ENCODE results near the gene INTS6. TPM values are rescaled to one million over a fixed set of nuclear protein-coding genes. Genes with fewer than 3 reads are reported as not detected.

INTS6 gene
- total and polyA plus RNA-seq, 8 donors: 25.0 to 47.3 (median 41.8) TPM

DNA sequence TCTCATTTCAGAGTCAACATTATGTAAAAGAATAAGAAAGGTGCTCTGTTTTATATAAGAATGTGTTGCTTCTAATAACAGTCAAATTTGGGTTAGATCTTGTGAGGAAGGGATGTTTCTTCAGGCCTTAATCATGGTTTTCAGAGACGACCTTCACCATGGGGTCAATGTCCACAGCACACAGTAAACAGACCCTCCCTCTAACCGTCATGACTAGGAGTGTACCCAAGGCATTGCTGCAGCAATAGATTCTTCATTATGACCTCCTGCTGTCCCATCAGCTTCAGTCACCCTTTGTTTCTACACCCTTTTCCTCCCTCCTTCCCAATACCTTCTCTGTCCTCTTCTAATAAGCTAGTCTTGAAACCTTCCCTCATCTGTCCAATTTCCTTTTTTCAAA is 97.6 kb downstream of the INTS6 start:
- Histone ChIP-seq H3K27me3 (no peaks in the 10 kb centered on the region), H3K4me1 (no peaks in the 10 kb centered on the region), H3K27ac (no peak overlapping the region), H3K36me3 (peaks cover 0 to 2% of the 10 kb centered on the region in 2 donors), H3K4me3 (no peak overlapping the region), H3K9me3 (no peaks in the 10 kb centered on the region)
- intact Hi-C loops (cut with DNase I): no loop called here
- TF ChIP-seq, protein P1, sequence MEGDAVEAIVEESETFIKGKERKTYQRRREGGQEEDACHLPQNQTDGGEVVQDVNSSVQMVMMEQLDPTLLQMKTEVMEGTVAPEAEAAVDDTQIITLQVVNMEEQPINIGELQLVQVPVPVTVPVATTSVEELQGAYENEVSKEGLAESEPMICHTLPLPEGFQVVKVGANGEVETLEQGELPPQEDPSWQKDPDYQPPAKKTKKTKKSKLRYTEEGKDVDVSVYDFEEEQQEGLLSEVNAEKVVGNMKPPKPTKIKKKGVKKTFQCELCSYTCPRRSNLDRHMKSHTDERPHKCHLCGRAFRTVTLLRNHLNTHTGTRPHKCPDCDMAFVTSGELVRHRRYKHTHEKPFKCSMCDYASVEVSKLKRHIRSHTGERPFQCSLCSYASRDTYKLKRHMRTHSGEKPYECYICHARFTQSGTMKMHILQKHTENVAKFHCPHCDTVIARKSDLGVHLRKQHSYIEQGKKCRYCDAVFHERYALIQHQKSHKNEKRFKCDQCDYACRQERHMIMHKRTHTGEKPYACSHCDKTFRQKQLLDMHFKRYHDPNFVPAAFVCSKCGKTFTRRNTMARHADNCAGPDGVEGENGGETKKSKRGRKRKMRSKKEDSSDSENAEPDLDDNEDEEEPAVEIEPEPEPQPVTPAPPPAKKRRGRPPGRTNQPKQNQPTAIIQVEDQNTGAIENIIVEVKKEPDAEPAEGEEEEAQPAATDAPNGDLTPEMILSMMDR (IDR thresholded peaks at IDR 0.05): no peak
- DNase-seq (no peak), ATAC-seq (no peak)

- TF ChIP-seq, protein P1 (IDR thresholded peaks at IDR 0.05): no peak
- no peak for ATAC-seq
- Histone ChIP-seq H3K9me3 (no peaks in the 10 kb centered on the region), H3K36me3 (no peaks in the 10 kb centered on the region), H3K27ac (no peak overlapping the region), H3K4me1 (no peaks in the 10 kb centered on the region), H3K4me3 (no peak overlapping the region), H3K27me3 (no peaks in the 10 kb centered on the region)
- no peak for DNase-seq
- intact Hi-C loops (cut with DNase I): no loop called here
These were observed 103.8 kb downstream of the INTS6 start for GRCh38 chr13:51349016-51349415.

DNA sequence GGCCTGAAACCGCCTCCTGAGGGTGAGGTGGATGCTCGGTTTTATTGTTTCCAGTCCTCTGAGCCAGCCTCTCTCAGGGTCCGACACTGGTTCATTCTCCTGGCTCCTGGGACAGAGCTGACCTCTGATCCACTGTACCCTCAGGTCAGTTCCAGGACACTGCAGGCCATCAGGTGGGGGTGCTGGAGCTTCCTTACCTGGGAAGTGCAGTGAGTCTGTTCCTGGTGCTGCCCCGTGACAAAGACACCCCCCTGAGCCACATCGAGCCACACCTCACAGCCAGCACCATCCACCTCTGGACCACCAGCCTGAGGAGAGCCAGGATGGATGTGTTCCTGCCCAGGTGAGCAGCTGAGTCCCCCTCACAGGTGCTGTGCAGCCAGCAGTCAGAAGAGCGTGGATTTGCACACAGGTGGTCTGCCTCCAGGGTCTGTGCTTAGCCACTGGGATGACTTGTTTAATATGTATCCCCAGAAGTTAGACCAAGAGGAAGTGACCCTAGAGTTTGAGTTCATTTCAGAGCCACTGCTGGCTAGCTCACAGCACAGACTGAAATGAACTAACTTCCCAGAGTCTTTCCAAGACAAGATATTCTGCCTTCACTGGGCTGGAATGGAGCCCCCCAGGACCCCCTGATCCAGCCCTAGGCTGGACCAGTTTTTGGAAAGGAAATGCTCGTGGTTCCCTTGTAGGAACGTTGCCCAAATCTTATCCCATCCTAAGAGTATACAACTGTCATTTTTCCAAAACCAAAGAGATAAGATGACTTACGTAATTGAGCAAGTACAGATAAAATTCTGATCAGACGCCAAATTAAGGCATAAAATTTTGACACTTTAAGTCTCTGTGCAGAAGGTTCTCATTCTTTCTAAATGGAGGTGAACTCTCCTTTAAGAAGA is 104.5 kb downstream of the INTS6 start:
- no peak for ATAC-seq
- no peak for DNase-seq

DNA sequence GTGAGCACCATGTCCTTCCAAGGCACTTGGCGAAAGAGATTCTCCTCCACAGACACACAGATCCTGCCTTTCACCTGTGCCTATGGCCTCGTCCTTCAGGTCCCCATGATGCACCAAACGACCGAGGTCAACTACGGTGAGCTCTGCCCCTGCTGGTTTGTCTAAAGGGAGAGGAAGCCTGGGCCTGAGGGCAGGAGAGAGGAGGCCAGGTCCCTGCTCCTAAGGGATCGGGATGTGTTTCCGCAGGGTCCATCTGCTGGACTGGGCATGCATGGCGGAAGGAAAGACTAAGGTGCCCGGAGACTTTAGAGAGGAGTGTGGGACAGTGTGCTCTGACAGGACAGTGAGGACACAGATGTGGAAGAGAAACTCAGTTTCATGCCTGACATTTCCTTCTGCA is 105.7 kb downstream of the INTS6 start:
- intact Hi-C loops (cut with DNase I): no loop called here
- Histone ChIP-seq H3K9me3 (no peaks in the 10 kb centered on the region), H3K36me3 (no peaks in the 10 kb centered on the region), H3K4me3 (no peak overlapping the region), H3K27me3 (no peaks in the 10 kb centered on the region), H3K4me1 (no peaks in the 10 kb centered on the region), H3K27ac (no peak overlapping the region)
- ATAC-seq (no peak), DNase-seq (no peak)
- TF ChIP-seq, protein P1 (IDR thresholded peaks at IDR 0.05): no peak

More for the DNA sequence above, 104.5 kb downstream of the INTS6 start:
- Histone ChIP-seq H3K9me3 (no peaks in the 10 kb centered on the region), H3K27ac (no peak overlapping the region), H3K4me3 (no peak overlapping the region), H3K4me1 (no peaks in the 10 kb centered on the region), H3K36me3 (no peaks in the 10 kb centered on the region), H3K27me3 (no peaks in the 10 kb centered on the region)
- TF ChIP-seq, protein P1 (IDR thresholded peaks at IDR 0.05): no peak
- intact Hi-C loops (cut with DNase I): no loop called here

DNA sequence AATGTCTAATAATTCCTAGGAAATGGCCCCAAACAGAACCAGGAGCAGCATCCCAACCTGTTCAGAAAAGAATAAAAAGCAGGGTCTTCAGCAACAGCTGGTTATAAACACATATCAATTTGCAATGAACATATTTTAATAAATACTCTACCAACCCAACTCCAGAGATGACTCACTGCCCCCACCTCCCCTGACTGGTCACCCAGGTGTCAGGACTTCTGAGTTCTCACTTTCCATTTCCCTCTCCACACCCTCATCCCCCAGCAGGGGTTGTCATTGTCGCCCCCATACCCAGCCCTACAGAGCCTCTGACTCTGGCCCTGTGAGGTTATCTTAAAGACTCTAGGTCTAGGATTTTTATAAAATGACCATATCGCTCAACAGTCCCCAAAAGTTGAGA is 106.4 kb downstream of the INTS6 start:
- ATAC-seq (no peak), DNase-seq (no peak)
- no peak overlapping the region for H3K4me3 ChIP-seq
- no peak overlapping the region for H3K27ac ChIP-seq
- no peaks in the 10 kb centered on the region for H3K9me3 ChIP-seq
- no peaks in the 10 kb centered on the region for H3K36me3 ChIP-seq
- no peaks in the 10 kb centered on the region for H3K27me3 ChIP-seq
- intact Hi-C loops (cut with DNase I): no loop called here
- no peaks in the 10 kb centered on the region for H3K4me1 ChIP-seq
- TF ChIP-seq, protein P1 (IDR thresholded peaks at IDR 0.05): no peak

Data from left lung (tissue), 10 donors.